K562 (cell line): ENCODE measurements around the gene FTL. TPM values are rescaled to one million over a fixed set of nuclear protein-coding genes. Genes with fewer than 3 reads are reported as not detected.

ENCODE experiments used
- CEBPZ ChIP-seq: fragments of 150-350 bp; IDR thresholded peaks from 2 replicates; pipeline ENCODE4 v1.6.1; 2014; ENCODE audit warnings: low read depth, mild to moderate bottlenecking, low read length, borderline replicate concordance
- CREB3L1 ChIP-seq: fragments of 450-650 bp; IDR thresholded peaks from 2 replicates; pipeline ENCODE4 v1.6.1; 2014; ENCODE audit warnings: low read depth, mild to moderate bottlenecking, moderate library complexity, borderline replicate concordance
- HMG20B ChIP-seq: fragments of 250-450 bp; sonication (Bioruptor Pico); IDR thresholded peaks from 2 replicates; pipeline ENCODE4 v1.5.0; 2021; ENCODE audit warnings: mild to moderate bottlenecking
- SMAD2 ChIP-seq: fragments of 150-350 bp; IDR thresholded peaks from 2 replicates; pipeline ENCODE4 v1.6.1; 2014; ENCODE audit warnings: low read depth, mild to moderate bottlenecking, low read length
- SP2 ChIP-seq: IDR thresholded peaks from 2 replicates; pipeline ENCODE4 v1.6.1; 2011; ENCODE audit warnings: mild to moderate bottlenecking, low read depth, low read length, moderate library complexity; ENCODE audit not compliant: poor library complexity, severe bottlenecking; ENCODE audit errors: extremely low read depth
- TARDBP ChIP-seq: fragments of 450-650 bp; IDR thresholded peaks from 2 replicates; pipeline ENCODE4 v1.6.1; 2016
- ZBTB40 ChIP-seq, 2 experiments: fragments of 450-650 bp in 1 of 2; sonication (generic) in 1 of 2; formaldehyde crosslinking in 1 of 2; IDR thresholded peaks; 2 replicates each; pipeline versions ENCODE4 v1.7.1 to v1.9.0; 2016 to 2022; ENCODE audit warnings: inconsistent platforms in 1 of 2, mild to moderate bottlenecking in 1 of 2, missing genetic modification reagents in 1 of 2
- ZBTB49 ChIP-seq: sonication (generic); formaldehyde crosslinking; IDR thresholded peaks from 2 replicates; pipeline ENCODE4 v1.8.0; 2022; ENCODE audit warnings: missing genetic modification reagents, mild to moderate bottlenecking, borderline replicate concordance
- ZFP1 ChIP-seq: fragments of 450-650 bp; formaldehyde crosslinking; IDR thresholded peaks from 2 replicates; pipeline ENCODE4 v1.4.0; 2020; ENCODE audit warnings: mild to moderate bottlenecking, mixed read lengths
- polyA plus RNA-seq, 8 experiments: library from polyadenylated mRNA; depleted of rRNA in 4 of 8; stranded (reverse) in 5 of 8; unstranded in 3 of 8; fragments of >200 nt; fragmentation: Nextera tagmentation in 2 of 8; fragmentation: Illumina TruSeq in 1 of 8; extraction: Ambion mirVana in 2 of 8; extraction: Trizol in 1 of 8; gene quantifications; 2 replicates each; pipeline versions ENCODE4 v1.2.1 to v1.2.3, GENCODE V29; 2011 to 2014; ENCODE audit warnings: inconsistent platforms in 1 of 8, missing spikeins in 1 of 8
- total RNA-seq, 7 experiments: library from RNA; depleted of rRNA in 6 of 7; stranded (reverse); fragments of >200 nt in 6 of 7; fragmentation: Illumina TruSeq in 2 of 7; extraction: Trizol in 2 of 7; gene quantifications; 2 replicates each; pipeline versions ENCODE4 v1.2.1 to v1.2.3, GENCODE V29; 2011 to 2021; ENCODE audit warnings: low replicate concordance in 1 of 7

The FTL gene
- total and polyA plus RNA-seq, 9 of the 15 experiments (the other 6 are each of a cell fraction or from before 2014, with no cell fraction given): 1,231 to 27,415 (median 3,965) TPM

- TF ChIP-seq ZBTB40 (IDR thresholded peaks at IDR 0.05): no peak
- TF ChIP-seq ZBTB40 (CRISPR knock-in tag; IDR thresholded peaks at IDR 0.05): no peak
- TF ChIP-seq SMAD2: no peak
- no peak for TF ChIP-seq SP2
- no peak for TF ChIP-seq CREB3L1
- no peak for TF ChIP-seq ZFP1
- TF ChIP-seq TARDBP: no peak
- TF ChIP-seq CEBPZ: no peak
- no peak for TF ChIP-seq HMG20B
- TF ChIP-seq ZBTB49 (CRISPR knock-in tag): no peak
Measured at GRCh38 chr19:48963371-48964204, 1.5 kb upstream of the FTL start (continued).
